HUES48 (cell line): Measurements from ENCODE around the gene TTC16.

ENCODE experiments used
- H3K27ac ChIP-seq: one replicate; pipeline ENCODE4 v1.7.0; 2013; ENCODE audit warnings: low read depth, low read length, inconsistent platforms
- H3K27me3 ChIP-seq: 2 replicates; pipeline ENCODE4 v1.6.1; 2013; ENCODE audit warnings: mild to moderate bottlenecking, low read length; ENCODE audit not compliant: control insufficient read depth, insufficient read depth
- H3K36me3 ChIP-seq: 2 replicates; pipeline ENCODE4 v1.6.1; 2013; ENCODE audit warnings: low read length; ENCODE audit not compliant: control insufficient read depth, insufficient read depth
- H3K4me1 ChIP-seq: 2 replicates; pipeline ENCODE4 v1.6.1; 2013; ENCODE audit warnings: mild to moderate bottlenecking, low read length; ENCODE audit not compliant: control insufficient read depth, insufficient read depth
- H3K4me3 ChIP-seq: 2 replicates; pipeline ENCODE4 v1.5.1; 2013; ENCODE audit warnings: mild to moderate bottlenecking, low read depth, low read length
- H3K9ac ChIP-seq: 2 replicates; pipeline ENCODE4 v1.6.1; 2013; ENCODE audit warnings: mild to moderate bottlenecking, low read depth, low read length, moderate library complexity
- H3K9me3 ChIP-seq: 2 replicates; pipeline ENCODE4 v1.6.1; 2013; ENCODE audit warnings: low read length; ENCODE audit not compliant: control insufficient read depth, insufficient read depth

The TTC16 gene

GRCh38 chr9:127722055-127722745 lies 6.3 kb downstream of the TTC16 start:
- no peaks in the 10 kb centered on the region; the same call in 1 of the 2 replicates for H3K4me1 ChIP-seq
- no peak overlapping the region for H3K27ac ChIP-seq
- H3K9ac ChIP-seq = no peak overlapping the region
- no peaks in the 10 kb centered on the region for H3K9me3 ChIP-seq
- H3K36me3 ChIP-seq = no peaks in the 10 kb centered on the region
- H3K4me3 ChIP-seq = no peak overlapping the region
- no peaks in the 10 kb centered on the region for H3K27me3 ChIP-seq

- H3K4me3 ChIP-seq = no peak overlapping the region
- no peak overlapping the region for H3K27ac ChIP-seq
- H3K36me3 ChIP-seq = no peaks in the 10 kb centered on the region
- H3K9ac ChIP-seq = no peak overlapping the region
- no peaks in the 10 kb centered on the region for H3K27me3 ChIP-seq
- no peaks in the 10 kb centered on the region for H3K9me3 ChIP-seq
- H3K4me1 ChIP-seq = no peaks in the 10 kb centered on the region; the same call in 1 of the 2 replicates
Observed at GRCh38 chr9:127723013-127723412, 7.1 kb downstream of the TTC16 start.

DNA sequence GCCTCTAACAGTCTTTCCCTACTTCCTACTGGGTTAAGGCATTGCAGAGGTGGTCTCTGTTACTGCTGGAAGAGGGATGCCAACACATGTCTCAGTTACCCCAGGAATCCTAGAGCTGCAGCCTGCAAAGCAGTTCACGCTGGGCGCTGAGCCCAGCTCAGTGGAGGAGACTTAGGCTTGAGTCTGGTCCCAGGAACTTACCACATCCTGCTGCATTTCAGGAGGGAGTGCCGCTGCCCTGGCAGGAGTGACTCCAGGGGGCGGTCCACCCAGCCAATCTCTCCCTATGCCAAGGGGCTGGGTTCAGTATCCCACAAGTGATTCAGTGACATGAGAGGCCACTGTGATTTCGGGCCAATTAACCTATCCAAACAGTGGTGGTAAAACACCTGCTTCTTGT lies 7.6 kb downstream of the TTC16 start:
- Histone ChIP-seq H3K36me3 (no peaks in the 10 kb centered on the region), H3K27me3 (no peaks in the 10 kb centered on the region), H3K27ac (no peak overlapping the region), H3K9me3 (no peaks in the 10 kb centered on the region), H3K4me3 (no peak overlapping the region), H3K4me1 (no peaks in the 10 kb centered on the region; the same call in 1 of the 2 replicates), H3K9ac (no peak overlapping the region)

- Histone ChIP-seq H3K9me3 (no peaks in the 10 kb centered on the region), H3K9ac (no peak overlapping the region), H3K4me1 (no peaks in the 10 kb centered on the region; the same call in 1 of the 2 replicates), H3K36me3 (no peaks in the 10 kb centered on the region), H3K27ac (no peak overlapping the region), H3K27me3 (no peaks in the 10 kb centered on the region), H3K4me3 (no peak overlapping the region)
Observed at GRCh38 chr9:127724012-127724411, 8.1 kb downstream of the TTC16 start.

- Histone ChIP-seq H3K9ac (no peak overlapping the region), H3K4me1 (no peaks in the 10 kb centered on the region; the same call in 1 of the 2 replicates), H3K9me3 (no peaks in the 10 kb centered on the region), H3K27me3 (no peaks in the 10 kb centered on the region), H3K36me3 (no peaks in the 10 kb centered on the region), H3K27ac (no peak overlapping the region), H3K4me3 (no peak overlapping the region)
Observed at GRCh38 chr9:127726871-127727270, 11.0 kb downstream of the TTC16 start.

DNA sequence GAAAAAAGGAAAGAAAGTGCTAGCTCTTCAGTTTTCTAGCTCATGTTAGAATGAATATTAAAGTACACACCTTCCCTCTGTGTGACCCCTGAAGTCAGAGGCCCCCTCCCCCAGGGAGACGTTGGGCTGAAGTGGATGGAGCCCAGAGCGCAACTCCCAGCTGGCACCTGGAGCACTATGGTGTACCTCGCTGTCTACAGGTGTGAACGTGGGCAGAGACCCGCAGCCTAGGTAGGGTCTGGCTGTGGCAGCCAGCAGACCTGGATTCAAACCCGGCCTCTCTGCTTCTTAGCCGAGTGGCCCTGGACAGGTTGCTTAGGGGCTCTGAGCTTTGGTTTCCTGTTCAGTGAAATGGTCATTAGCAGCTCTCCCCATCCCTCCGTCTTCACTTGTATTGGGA lies 12.9 kb downstream of the TTC16 start:
- Histone ChIP-seq H3K27ac (no peak overlapping the region), H3K9me3 (no peaks in the 10 kb centered on the region), H3K9ac (no peak overlapping the region), H3K4me1 (no peaks in the 10 kb centered on the region; the same call in 1 of the 2 replicates), H3K27me3 (no peaks in the 10 kb centered on the region), H3K36me3 (no peaks in the 10 kb centered on the region), H3K4me3 (no peak overlapping the region)

DNA sequence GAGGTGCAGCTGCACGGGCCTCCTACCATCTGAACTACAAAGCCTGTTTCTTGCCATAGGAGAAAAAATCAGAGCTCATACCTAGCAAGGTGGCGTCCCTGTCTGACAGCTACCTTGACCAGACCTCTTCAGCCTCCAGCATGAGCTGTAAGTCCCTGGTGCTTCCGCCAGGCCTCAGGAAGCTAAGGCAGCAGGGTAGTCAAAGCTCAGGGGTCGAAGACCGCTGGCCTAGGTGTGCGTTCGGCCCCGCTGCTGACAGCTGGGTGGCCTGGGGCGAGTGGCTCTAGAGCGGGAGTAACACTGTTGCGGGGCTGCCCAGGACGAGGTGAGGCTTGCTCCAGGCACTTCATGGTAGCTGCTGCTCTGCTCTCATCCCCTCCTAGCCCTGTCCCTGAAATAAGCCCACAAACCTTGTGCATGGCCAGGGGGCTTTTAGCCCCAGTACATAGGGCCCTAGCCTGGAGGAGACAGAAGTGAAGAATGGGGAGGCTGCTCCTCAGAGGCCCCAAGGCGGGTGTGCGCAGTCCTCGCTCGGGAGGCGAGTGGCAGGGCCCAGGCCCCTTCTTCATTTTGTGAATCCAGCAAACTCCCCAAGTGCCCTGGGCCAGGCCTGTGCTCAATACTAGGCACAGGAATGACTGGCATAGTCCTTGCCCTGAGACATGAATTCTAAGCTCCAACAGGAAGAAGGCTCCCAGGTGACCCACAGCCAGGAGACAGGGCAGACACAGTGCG lies 13.8 kb downstream of the TTC16 start:
- no peak overlapping the region for H3K4me3 ChIP-seq
- H3K9ac ChIP-seq = no peak overlapping the region
- H3K27me3 ChIP-seq = no peaks in the 10 kb centered on the region
- peaks cover 5% of the 10 kb centered on the region; the same call in 1 of the 2 replicates for H3K4me1 ChIP-seq
- H3K9me3 ChIP-seq = no peaks in the 10 kb centered on the region
- H3K27ac ChIP-seq = no peak overlapping the region
- H3K36me3 ChIP-seq = no peaks in the 10 kb centered on the region

DNA sequence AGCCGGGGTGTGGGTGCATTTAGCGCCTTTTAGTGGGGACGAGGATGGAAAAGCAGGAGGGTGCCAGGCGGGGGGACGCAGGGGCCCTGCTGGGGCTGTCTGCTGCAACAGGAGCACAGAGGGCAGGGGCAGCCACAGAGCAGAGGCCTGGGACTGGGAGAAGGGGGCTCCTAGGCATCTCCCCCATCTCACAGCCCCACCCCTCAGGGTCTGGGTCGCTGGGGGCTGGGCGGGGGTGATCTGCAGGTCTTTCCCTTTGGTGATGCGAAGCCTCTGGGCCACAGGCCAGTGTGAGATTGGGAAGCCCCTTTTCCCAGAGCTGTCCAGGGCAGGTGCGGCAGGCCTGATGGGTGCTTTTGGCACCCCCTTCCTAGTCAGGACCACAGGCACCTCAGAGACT lies 14.4 kb downstream of the TTC16 start:
- Histone ChIP-seq H3K27ac (no peak overlapping the region), H3K4me3 (no peak overlapping the region), H3K9me3 (no peaks in the 10 kb centered on the region), H3K27me3 (no peaks in the 10 kb centered on the region), H3K9ac (no peak overlapping the region), H3K36me3 (no peaks in the 10 kb centered on the region), H3K4me1 (peaks cover 5% of the 10 kb centered on the region; the same call in 1 of the 2 replicates)

GRCh38 chr9:127730799-127731410 lies 15.0 kb downstream of the TTC16 start:
- Histone ChIP-seq H3K9me3 (no peaks in the 10 kb centered on the region), H3K36me3 (no peaks in the 10 kb centered on the region), H3K9ac (no peak overlapping the region), H3K27me3 (no peaks in the 10 kb centered on the region), H3K4me3 (no peak overlapping the region), H3K4me1 (peaks cover 9% of the 10 kb centered on the region; the same call in 1 of the 2 replicates), H3K27ac (no peak overlapping the region)

- no peak overlapping the region for H3K9ac ChIP-seq
- H3K4me3 ChIP-seq = no peak overlapping the region
- H3K27me3 ChIP-seq = no peaks in the 10 kb centered on the region
- no peak overlapping the region for H3K27ac ChIP-seq
- peaks cover 9% of the 10 kb centered on the region; the same call in 1 of the 2 replicates for H3K4me1 ChIP-seq
- no peaks in the 10 kb centered on the region for H3K36me3 ChIP-seq
- no peaks in the 10 kb centered on the region for H3K9me3 ChIP-seq
Observed at GRCh38 chr9:127731938-127732337, 16.1 kb downstream of the TTC16 start.

- Histone ChIP-seq H3K9ac (no peak overlapping the region), H3K4me1 (peaks cover 9% of the 10 kb centered on the region; the same call in 1 of the 2 replicates), H3K27me3 (no peaks in the 10 kb centered on the region), H3K4me3 (no peak overlapping the region), H3K36me3 (no peaks in the 10 kb centered on the region), H3K27ac (no peak overlapping the region), H3K9me3 (no peaks in the 10 kb centered on the region)
Observed at GRCh38 chr9:127732444-127732843, 16.6 kb downstream of the TTC16 start.
